ENCODE data around the gene YJU2. TPM values are rescaled to one million over a fixed set of nuclear protein-coding genes. Genes with fewer than 3 reads are reported as not detected.
"Not testable (repeated sequence)": the region's sequence is repeated elsewhere in the genome, so short reads cannot be mapped to it uniquely, and the experiment has no call there.

YJU2 gene
- total and polyA plus RNA-seq, 2 of the 8 experiments (the other 6 are each of a cell fraction or from before 2014, with no cell fraction given), result 26.8 to 27.7 TPM

GRCh38 chr19:4229179-4229931 lies 17.5 kb upstream of the YJU2 start, which contains the start of gene EBI3 (continued):
- no peak for TF ChIP-seq EP300 (IDR thresholded peaks at IDR 0.05; ENCODE audit: borderline replicate concordance in 1 of 2, low read depth in 2 of 2, low read length in 2 of 2)

GRCh38 chr19:4230237-4230636 lies 16.6 kb upstream of the YJU2 start:
- H3K4me2 ChIP-seq (ENCODE audit: insufficient read depth in 1 of 2, low read depth in 2 of 2, low read length in 2 of 2); H2BK5ac ChIP-seq (ENCODE audit: low read depth, low read length); H3K27ac ChIP-seq (ENCODE audit: low read depth, low read length); H2BK12ac ChIP-seq (ENCODE audit: low read depth, low read length); H4K20me1 ChIP-seq (replicated peaks in 1 of 2; ENCODE audit: control insufficient read depth in 1 of 2, insufficient read depth in 2 of 2, low read length in 2 of 2); H3K23me2 ChIP-seq (ENCODE audit: low read depth, low read length); H4K8ac ChIP-seq (ENCODE audit: extremely low read depth, insufficient read depth, low read length); H4K5ac ChIP-seq (ENCODE audit: insufficient read length, low read depth, low read length); H3K9ac ChIP-seq (replicated peaks in 1 of 4; ENCODE audit: extremely low read depth in 1 of 4, low read depth in 3 of 4, low read length in 3 of 4); H3K9me3 ChIP-seq (ENCODE audit: insufficient read depth in 2 of 2, low read depth in 1 of 2, low read length in 1 of 2); H3K4me3 ChIP-seq (ENCODE audit: extremely low read depth in 1 of 4, insufficient read depth in 2 of 4, low read depth in 3 of 4, low read length in 4 of 4); H3K18ac ChIP-seq (ENCODE audit: extremely low read depth, low read length); H2BK120ac ChIP-seq (replicated peaks; ENCODE audit: low read depth, low read length); H3K79me2 ChIP-seq (ENCODE audit: control insufficient read depth in 1 of 2, insufficient read depth in 2 of 2, low read length in 2 of 2); DNase-seq (ENCODE audit: low read depth in 1 of 2, low spot score in 2 of 2); H2BK20ac ChIP-seq (ENCODE audit: low read length); FAIRE-seq; H4K91ac ChIP-seq (replicated peaks; ENCODE audit: insufficient read length, low read length); H3K79me1 ChIP-seq (ENCODE audit: low read depth, low read length); H2BK15ac ChIP-seq (ENCODE audit: low read length); H3K36me3 ChIP-seq (ENCODE audit: control insufficient read depth in 2 of 4, insufficient read depth in 4 of 4, low read length in 3 of 4); H2AK5ac ChIP-seq (ENCODE audit: low read depth, low read length); H3K4me1 ChIP-seq (replicated peaks in 1 of 4; ENCODE audit: control insufficient read depth in 3 of 4, insufficient read depth in 4 of 4, low read length in 3 of 4); H3K4ac ChIP-seq (replicated peaks; ENCODE audit: insufficient read length, low read depth, low read length); H2AFZ ChIP-seq (ENCODE audit: low read length); H3K23ac ChIP-seq (ENCODE audit: insufficient read length); H3K56ac ChIP-seq (replicated peaks; ENCODE audit: insufficient read length, low read depth, low read length); H3K27me3 ChIP-seq (replicated peaks in 1 of 4; ENCODE audit: control insufficient read depth in 3 of 4, extremely low read depth in 1 of 4, insufficient read depth in 3 of 4, low read length in 3 of 4); H3K14ac ChIP-seq (ENCODE audit: insufficient read length): not testable (repeated sequence)
- 90% methylated on average over 6 of the region's 6 CpGs; no CpG with 5 or more reads in 1 of the 2 experiments for WGBS, 2 experiments (ENCODE audit: extremely low coverage in 1 of 2, insufficient coverage in 1 of 2, insufficient read length in 1 of 2, insufficient replicate concordance in 2 of 2, low coverage in 1 of 2, low lambda C conversion rate in 2 of 2, missing lambda C conversion rate in 1 of 2)
- ChIA-PET POLR2A (ENCODE audit: partially characterized antibody) (interaction anchor here (0.7 to 1.2 kb wide), 5 partner anchors 12 to 113 kb away, joined by 3 to 5 read pairs (median 3); partner anchors contain the start of genes MPND and YJU2), CTCF (ENCODE audit: partially characterized antibody) (interaction anchor here (0.9 kb wide), 3 partner anchors 29 to 74 kb away, joined by 3 to 4 read pairs (median 3); no protein-coding TSS in a partner anchor)
